AG08396 (cell line): Measurements from ENCODE around the gene EMC1.
"Not testable (repeated sequence)": the region's sequence is repeated elsewhere in the genome, so short reads cannot be mapped to it uniquely, and the experiment has no call there.

Experiments
- DNase-seq: peaks from one replicate; pipeline ENCODE4 v3.0.0; 2012; ENCODE audit warnings: low spot score, mixed read lengths

EMC1 gene

GRCh38 chr1:19216585-19216984 is 34.7 kb downstream of the EMC1 start:
- not testable (repeated sequence) for DNase-seq

GRCh38 chr1:19213580-19213979 is 37.7 kb downstream of the EMC1 start:
- DNase-seq = no peak

GRCh38 chr1:19212167-19212566 is 39.2 kb downstream of the EMC1 start:
- DNase-seq = no peak

GRCh38 chr1:19210772-19211549 is 40.4 kb downstream of the EMC1 start:
- DNase-seq = no peak

- peak; percentile 95 for DNase-seq
These were observed 41.1 kb downstream of the EMC1 start, which contains the start of gene UBR4 for GRCh38 chr1:19209990-19210771. TSS of gene UBR4 (minus strand) at chr1:19210266. CDS start at chr1:19210248, 18 bp downstream.

- peak; percentile 27 for DNase-seq
These were observed 41.8 kb downstream of the EMC1 start for GRCh38 chr1:19209439-19209989.

GRCh38 chr1:19208710-19209438 is 42.5 kb downstream of the EMC1 start:
- peak; percentile 41 for DNase-seq

- DNase-seq = no peak
These were observed 44.4 kb downstream of the EMC1 start for GRCh38 chr1:19206947-19207346.

GRCh38 chr1:19205845-19206244 is 45.5 kb downstream of the EMC1 start:
- no peak for DNase-seq

- DNase-seq = no peak
These were observed 45.9 kb downstream of the EMC1 start for GRCh38 chr1:19205403-19205802.

GRCh38 chr1:19204446-19205266 is 46.7 kb downstream of the EMC1 start:
- no peak for DNase-seq

GRCh38 chr1:19203440-19203839 is 47.9 kb downstream of the EMC1 start:
- peak; percentile 58 for DNase-seq

- no peak for DNase-seq
These were observed 48.9 kb downstream of the EMC1 start for GRCh38 chr1:19202396-19202795.

GRCh38 chr1:19199969-19200604 is 51.2 kb downstream of the EMC1 start:
- DNase-seq = no peak

GRCh38 chr1:19199329-19199968 is 51.9 kb downstream of the EMC1 start:
- DNase-seq = no peak

- no peak for DNase-seq
These were observed 52.5 kb downstream of the EMC1 start for GRCh38 chr1:19198820-19199219.

GRCh38 chr1:19197845-19198244 is 53.5 kb downstream of the EMC1 start:
- DNase-seq = no peak

- DNase-seq = no peak
These were observed 55.0 kb downstream of the EMC1 start for GRCh38 chr1:19196331-19196730.

GRCh38 chr1:19193004-19193403 is 58.3 kb downstream of the EMC1 start:
- DNase-seq = no peak

GRCh38 chr1:19191811-19192210 is 59.5 kb downstream of the EMC1 start:
- DNase-seq = no peak
